IMR-90 (cell line): ENCODE measurements around the gene PPP1R14C. TPM values are rescaled to one million over a fixed set of nuclear protein-coding genes. Genes with fewer than 3 reads are reported as not detected.

Experiments used
- ATAC-seq: fragments of 200-7000 bp; cut with Tn5 transposase; 2 replicates; pipeline ENCODE4 v1.9.1; 2020; ENCODE audit warnings: low read depth, mild to moderate bottlenecking, moderate library complexity
- BruUV-seq: library from RNA; stranded (reverse); fragments of 400-500 nt; replicated peaks from 2 replicates; lab custom pipeline; 2021; lab: Mats Ljungman, UMichigan
- CTCF ChIA-PET: fragments of 300-600 bp; formaldehyde crosslinking; extraction: SDS; loops from one replicate; lab custom pipeline; 2021; ENCODE audit warnings: antibody characterized with exemption; lab: Yijun Ruan, JAX
- POLR2A ChIA-PET: fragments of 300-600 bp; sonication (Branson Sonifier 250); formaldehyde crosslinking; loops from one replicate; lab custom pipeline; 2022; ENCODE audit warnings: antibody characterized with exemption; ENCODE audit not compliant: unreplicated experiment; lab: Charles Lee
- DNase-seq: peaks from one replicate; pipeline ENCODE4 v3.0.0; 2013
- H2AFZ ChIP-seq: replicated peaks from 2 replicates; pipeline ENCODE3; 2013; ENCODE audit warnings: low read length, mild to moderate bottlenecking; ENCODE audit not compliant: poor library complexity
- H2AK5ac ChIP-seq: 2 replicates; pipeline ENCODE4 v1.6.1; 2013; ENCODE audit warnings: low read depth, low read length, inconsistent platforms
- H2AK9ac ChIP-seq: replicated peaks from 2 replicates; pipeline ENCODE3; 2013; ENCODE audit warnings: mild to moderate bottlenecking, low read depth, low read length, moderate library complexity; ENCODE audit not compliant: poor library complexity
- H2BK120ac ChIP-seq: 2 replicates; pipeline ENCODE4 v1.6.1; 2013; ENCODE audit warnings: low read depth, low read length, inconsistent platforms
- H2BK15ac ChIP-seq: 3 replicates; pipeline ENCODE4 v1.6.1; 2013; ENCODE audit warnings: low read depth, low read length, inconsistent platforms
- H2BK20ac ChIP-seq: 2 replicates; pipeline ENCODE4 v1.6.1; 2013; ENCODE audit warnings: low read depth, mild to moderate bottlenecking, inconsistent platforms, low read length, moderate library complexity
- H2BK5ac ChIP-seq: 2 replicates; pipeline ENCODE4 v1.6.1; 2013; ENCODE audit warnings: mild to moderate bottlenecking, low read depth, low read length, inconsistent platforms; ENCODE audit not compliant: poor library complexity, severe bottlenecking
- H3K14ac ChIP-seq: replicated peaks from 2 replicates; pipeline ENCODE4 v1.6.1; 2013; ENCODE audit warnings: low read depth, low read length, inconsistent platforms
- H3K18ac ChIP-seq: 2 replicates; pipeline ENCODE4 v1.6.1; 2013; ENCODE audit warnings: low read depth, low read length, control low read depth
- H3K23ac ChIP-seq: 2 replicates; pipeline ENCODE4 v1.6.1; 2013; ENCODE audit warnings: low read depth, low read length, inconsistent platforms
- H3K27ac ChIP-seq: 2 replicates; pipeline ENCODE4 v1.5.1; 2013; ENCODE audit warnings: mild to moderate bottlenecking, control low read depth, low read length; ENCODE audit not compliant: insufficient read depth
- H3K27me3 ChIP-seq: 2 replicates; pipeline ENCODE4 v1.6.1; 2013; ENCODE audit warnings: low read length; ENCODE audit not compliant: control insufficient read depth, insufficient read depth
- H3K36me3 ChIP-seq: 2 replicates; pipeline ENCODE4 v1.6.1; 2013; ENCODE audit warnings: low read length, mixed read lengths; ENCODE audit not compliant: control insufficient read depth, insufficient read depth
- H3K4ac ChIP-seq: 2 replicates; pipeline ENCODE4 v1.6.1; 2013; ENCODE audit warnings: low read depth, low read length, inconsistent platforms
- H3K4me1 ChIP-seq: 2 replicates; pipeline ENCODE4 v1.6.1; 2013; ENCODE audit warnings: low read length, mixed read lengths; ENCODE audit not compliant: control insufficient read depth, insufficient read depth
- H3K4me2 ChIP-seq: 2 replicates; pipeline ENCODE4 v1.6.1; 2013; ENCODE audit warnings: low read depth, mild to moderate bottlenecking, control low read depth, low read length, moderate library complexity
- H3K4me3 ChIP-seq: 2 replicates; pipeline ENCODE4 v1.5.1; 2013; ENCODE audit warnings: low read depth, mild to moderate bottlenecking, control low read depth, low read length, moderate library complexity; ENCODE audit not compliant: insufficient read depth
- H3K56ac ChIP-seq: 2 replicates; pipeline ENCODE4 v1.6.1; 2013; ENCODE audit warnings: low read length, inconsistent platforms; ENCODE audit not compliant: insufficient read depth; ENCODE audit errors: extremely low read depth
- H3K79me1 ChIP-seq, 2 experiments: 2 replicates each; pipeline ENCODE4 v1.6.1; 2013; ENCODE audit warnings: low read length in 2 of 2, inconsistent platforms in 1 of 2, low read depth in 1 of 2
- H3K9ac ChIP-seq: 2 replicates; pipeline ENCODE4 v1.6.1; 2013; ENCODE audit warnings: low read depth, low read length, control low read depth
- H3K9me1 ChIP-seq: 2 replicates; pipeline ENCODE4 v1.6.1; 2013; ENCODE audit warnings: low read length, inconsistent platforms; ENCODE audit not compliant: insufficient read depth
- H3K9me3 ChIP-seq: 2 replicates; pipeline ENCODE4 v1.6.1; 2013; ENCODE audit warnings: low read length; ENCODE audit not compliant: control insufficient read depth, insufficient read depth
- H4K20me1 ChIP-seq: 2 replicates; pipeline ENCODE4 v1.6.1; 2013; ENCODE audit warnings: low read length, inconsistent platforms; ENCODE audit not compliant: insufficient read depth
- H4K5ac ChIP-seq: 2 replicates; pipeline ENCODE4 v1.6.1; 2013; ENCODE audit warnings: mild to moderate bottlenecking, low read depth, low read length, control low read depth
- H4K8ac ChIP-seq, 2 experiments: 2 replicates each; pipeline ENCODE4 v1.6.1; 2013; ENCODE audit warnings: low read depth in 2 of 2, low read length in 2 of 2, control low read depth in 1 of 2, inconsistent platforms in 1 of 2
- H4K91ac ChIP-seq: 2 replicates; pipeline ENCODE4 v1.6.1; 2013; ENCODE audit warnings: low read depth, low read length, inconsistent platforms; ENCODE audit not compliant: insufficient read depth
- BHLHE40 ChIP-seq: fragments of 150-350 bp; IDR thresholded peaks from 2 replicates; pipeline ENCODE4 v1.6.1; 2016; ENCODE audit warnings: mild to moderate bottlenecking, low read depth, low read length
- CEBPB ChIP-seq: IDR thresholded peaks from 2 replicates; pipeline ENCODE4 v1.6.1; 2012; ENCODE audit warnings: low read depth, low read length, improper control_type of control experiment
- CHD1 ChIP-seq: IDR thresholded peaks from 2 replicates; pipeline ENCODE4 v1.6.1; 2012; ENCODE audit warnings: low read depth, low read length, improper control_type of control experiment
- CTCF ChIP-seq: conservative IDR thresholded peaks from 2 replicates; pipeline ENCODE4 v1.5.1; 2012; ENCODE audit warnings: mild to moderate bottlenecking, low read depth, low read length, improper control_type of control experiment
- ELK1 ChIP-seq: fragments of 150-350 bp; IDR thresholded peaks from 2 replicates; pipeline ENCODE4 v1.6.1; 2016; ENCODE audit warnings: low read depth, mild to moderate bottlenecking, low read length, moderate library complexity, borderline replicate concordance
- FOS ChIP-seq: fragments of 150-350 bp; IDR thresholded peaks from 2 replicates; pipeline ENCODE4 v1.6.1; 2016; ENCODE audit warnings: low read depth, low read length
- MAFK ChIP-seq: IDR thresholded peaks from 2 replicates; pipeline ENCODE4 v1.6.1; 2012; ENCODE audit warnings: low read depth, low read length, improper control_type of control experiment
- MAZ ChIP-seq: IDR thresholded peaks from 2 replicates; pipeline ENCODE4 v1.6.1; 2012; ENCODE audit warnings: low read depth, mild to moderate bottlenecking, low read length, improper control_type of control experiment, moderate library complexity, borderline replicate concordance
- MXI1 ChIP-seq: IDR thresholded peaks from 2 replicates; pipeline ENCODE4 v1.6.1; 2012; ENCODE audit warnings: low read depth, mild to moderate bottlenecking, low read length, moderate library complexity, borderline replicate concordance
- NFE2L2 ChIP-seq: fragments of 150-350 bp; IDR thresholded peaks from 2 replicates; pipeline ENCODE4 v1.6.1; 2016; ENCODE audit warnings: low read depth, mild to moderate bottlenecking, low read length
- POLR2A ChIP-seq: IDR thresholded peaks from 2 replicates; pipeline ENCODE4 v1.6.1; 2012; ENCODE audit warnings: mild to moderate bottlenecking, low read depth, low read length
- RAD21 ChIP-seq: IDR thresholded peaks from 2 replicates; pipeline ENCODE4 v1.6.1; 2012; ENCODE audit warnings: low read length, improper control_type of control experiment
- RCOR1 ChIP-seq: IDR thresholded peaks from 2 replicates; pipeline ENCODE4 v1.6.1; 2012; ENCODE audit warnings: mild to moderate bottlenecking, low read length, improper control_type of control experiment; ENCODE audit not compliant: insufficient replicate concordance
- RFX5 ChIP-seq: IDR thresholded peaks from 2 replicates; pipeline ENCODE4 v1.8.0; 2012; ENCODE audit warnings: low read depth, mild to moderate bottlenecking, low read length, moderate library complexity
- SMC3 ChIP-seq: fragments of 150-350 bp; IDR thresholded peaks from 2 replicates; pipeline ENCODE4 v1.6.1; 2016; ENCODE audit warnings: low read depth, mild to moderate bottlenecking, antibody characterized with exemption, low read length, moderate library complexity
- USF2 ChIP-seq: fragments of 150-350 bp; IDR thresholded peaks from 2 replicates; pipeline ENCODE4 v1.6.1; 2017; ENCODE audit warnings: mild to moderate bottlenecking, antibody characterized with exemption, low read length, low read depth
- WGBS, 2 experiments: methylation state at CpG; one replicate each; pipeline versions ENCODE4 v1.1.5 to v1.1.7; 2013; ENCODE audit warnings: missing lambda C conversion rate in 2 of 2; ENCODE audit not compliant: insufficient read length in 1 of 2; ENCODE audit errors: extremely low coverage in 2 of 2; 5-methylcytosine and 5-hydroxymethylcytosine counted together
- dilution Hi-C: fragments of 300-500 bp; cut with HindIII; formaldehyde crosslinking; loops from one replicate; pipeline ENCODE4 v1.14.3; 2018; ENCODE audit warnings: low sequenced_read_pairs; ENCODE audit not compliant: unreplicated experiment
- in situ Hi-C: fragments of 300-500 bp; cut with MboI; formaldehyde crosslinking; loops from 3 replicates; pipeline ENCODE4 v1.14.3; 2019; ENCODE audit warnings: low sequenced_read_pairs, inconsistent platforms, mixed read lengths
- intact Hi-C: fragments of 100-400 bp; cut with micrococcal nuclease; formaldehyde crosslinking; loops from 2 replicates; pipeline ENCODE4 v1.10.0; 2022
- polyA plus RNA-seq, 3 experiments: library from polyadenylated mRNA; depleted of rRNA; stranded (reverse); fragments of >200 nt; gene quantifications; 2 replicates each; pipeline ENCODE4 v1.2.3, GENCODE V29; 2012; ENCODE audit warnings: low replicate concordance in 1 of 3
- total RNA-seq: library from RNA; depleted of rRNA; stranded (reverse); fragments of >200 nt; gene quantifications from 2 replicates; pipeline ENCODE4 v1.2.3, GENCODE V29; 2012

The PPP1R14C gene
- total and polyA plus RNA-seq, 2 of the 4 experiments (the other 2 are of a cell fraction) = not detected

GRCh38 chr6:150172929-150173328 is 30.1 kb downstream of the PPP1R14C start:
- ATAC-seq (no peak), DNase-seq (no peak)
- no peak overlapping the region for H2BK20ac ChIP-seq
- no peak overlapping the region for H3K4ac ChIP-seq
- TF ChIP-seq CEBPB (no peak), BHLHE40 (no peak), ELK1 (no peak), FOS (no peak), RAD21 (no peak), RCOR1 (no peak), CTCF (no peak), POLR2A (no peak), NFE2L2 (no peak), MXI1 (no peak), CHD1 (no peak), MAZ (no peak), SMC3 (no peak), MAFK (no peak), USF2 (no peak), RFX5 (no peak)
- no peaks in the 10 kb centered on the region for H3K27me3 ChIP-seq
- no peak overlapping the region for H3K56ac ChIP-seq
- no peaks in the 10 kb centered on the region for H4K20me1 ChIP-seq
- H3K18ac ChIP-seq = no peak overlapping the region
- no peak overlapping the region for H4K5ac ChIP-seq
- H3K4me3 ChIP-seq = no peak overlapping the region
- H3K9me3 ChIP-seq = no peaks in the 10 kb centered on the region
- in situ Hi-C loops (no loop called here), intact Hi-C loops (no loop called here), dilution Hi-C loops (no loop called here)
- H3K27ac ChIP-seq = no peak overlapping the region
- H4K8ac ChIP-seq = no peak overlapping the region
- no peak overlapping the region for H3K23ac ChIP-seq
- H3K9ac ChIP-seq = no peak overlapping the region
- H2BK5ac ChIP-seq = no peak overlapping the region
- no peaks in the 10 kb centered on the region for H3K79me1 ChIP-seq
- no CpG with 5 or more reads among the region's 2 CpGs for WGBS, 2 experiments
- no peak overlapping the region for H2AK9ac ChIP-seq
- H2BK120ac ChIP-seq = no peak overlapping the region
- no peak overlapping the region for H2BK15ac ChIP-seq
- no peak overlapping the region for H3K4me2 ChIP-seq
- H4K91ac ChIP-seq = no peak overlapping the region
- H3K9me1 ChIP-seq = no peaks in the 10 kb centered on the region
- POLR2A ChIA-PET = no interaction called here
- no peak overlapping the region for H3K14ac ChIP-seq
- CTCF ChIA-PET = no interaction called here
- H2AFZ ChIP-seq = no peak overlapping the region
- H3K36me3 ChIP-seq = no peaks in the 10 kb centered on the region
- no TSS peak for BruUV-seq
- no peaks in the 10 kb centered on the region for H3K4me1 ChIP-seq
- no peak overlapping the region for H2AK5ac ChIP-seq
